Airway epithelial cell (primary cell): ENCODE results near the gene FAM9C. TPM values are rescaled to one million over a fixed set of nuclear protein-coding genes. Genes with fewer than 3 reads are reported as not detected.

Experiments used
- total RNA-seq: library from RNA; depleted of rRNA; stranded (reverse); fragments of >200 nt; gene quantifications from 2 replicates; pipeline ENCODE4 v1.2.3, GENCODE V29; 2015

Gene FAM9C
- total RNA-seq = not detected in 2 replicates

GRCh38 chrX:13044441-13044840, at the start of gene FAM9C:
Gene FAM9C, minus strand, starts transcription at chrX:13044620. Its CDS starts 831 bp downstream, at chrX:13043789.

Other genes starting within 250 kb of the FAM9C start
- gene TLR7, start 177.5 kb downstream of the FAM9C start, total RNA-seq = not detected in 2 replicates
- not detected in 2 replicates for gene TLR8, start 138.0 kb downstream of the FAM9C start, total RNA-seq
- gene TMSB4X, start 69.5 kb downstream of the FAM9C start, total RNA-seq = 3,489 and 3,795 TPM in 2 replicates